Ecto neural progenitor cell (in vitro differentiated cells): ENCODE measurements around the gene PRRC2A.
"Not testable (repeated sequence)": the region's sequence is repeated elsewhere in the genome, so short reads cannot be mapped to it uniquely, and the experiment has no call there.

Experiments
- DNase-seq: peaks from one replicate; pipeline ENCODE4 v3.0.0-alpha.2; 2018; ENCODE audit warnings: low spot score

Gene PRRC2A

GRCh38 chr6:31586008-31586407, 34.5 kb upstream of the PRRC2A start, which contains the start of gene LST1:
TSS of gene LST1 (plus strand) at chr6:31586277. CDS start at chr6:31587300, 1,023 bp downstream.
- no peak for DNase-seq

GRCh38 chr6:31586599-31587281, 33.8 kb upstream of the PRRC2A start:
- DNase-seq, result no peak

GRCh38 chr6:31587791-31588777, 32.4 kb upstream of the PRRC2A start:
- DNase-seq, result no peak

GRCh38 chr6:31588871-31589650, 31.5 kb upstream of the PRRC2A start:
- DNase-seq, result no peak

- not testable (repeated sequence) for DNase-seq
Measured at GRCh38 chr6:31590691-31591090, 29.8 kb upstream of the PRRC2A start.

- DNase-seq, result no peak
Measured at GRCh38 chr6:31592396-31592771, 28.1 kb upstream of the PRRC2A start.

GRCh38 chr6:31597006-31597405, 23.5 kb upstream of the PRRC2A start:
- DNase-seq, result no peak

- DNase-seq, result no peak
Measured at GRCh38 chr6:31607317-31607716, 13.2 kb upstream of the PRRC2A start.

GRCh38 chr6:31609519-31610406, 10.8 kb upstream of the PRRC2A start:
- no peak for DNase-seq

GRCh38 chr6:31610968-31611367, 9.5 kb upstream of the PRRC2A start:
- DNase-seq, result no peak

- no peak for DNase-seq
Measured at GRCh38 chr6:31614075-31614619, 6.4 kb upstream of the PRRC2A start.

- DNase-seq, result no peak
Measured at GRCh38 chr6:31614684-31615578, 5.6 kb upstream of the PRRC2A start, which contains the start of gene AIF1. TSS of gene AIF1 (plus strand) at chr6:31615234. CDS start at chr6:31615330, 96 bp downstream.

- no peak for DNase-seq
Measured at GRCh38 chr6:31615748-31616147, 4.8 kb upstream of the PRRC2A start.

- DNase-seq, result no peak
Measured at GRCh38 chr6:31617010-31617409, 3.5 kb upstream of the PRRC2A start.

GRCh38 chr6:31619805-31620585, 520 bp upstream of the PRRC2A start:
- peak; percentile 95 for DNase-seq

- DNase-seq, result no peak
Measured at GRCh38 chr6:31621320-31621939, 915 bp downstream of the PRRC2A start.

GRCh38 chr6:31621991-31622390, 1.5 kb downstream of the PRRC2A start:
- no peak for DNase-seq

- DNase-seq, result no peak
Measured at GRCh38 chr6:31622684-31623091, 2.2 kb downstream of the PRRC2A start.
